ENCODE data around the gene TCHP.

DNA sequence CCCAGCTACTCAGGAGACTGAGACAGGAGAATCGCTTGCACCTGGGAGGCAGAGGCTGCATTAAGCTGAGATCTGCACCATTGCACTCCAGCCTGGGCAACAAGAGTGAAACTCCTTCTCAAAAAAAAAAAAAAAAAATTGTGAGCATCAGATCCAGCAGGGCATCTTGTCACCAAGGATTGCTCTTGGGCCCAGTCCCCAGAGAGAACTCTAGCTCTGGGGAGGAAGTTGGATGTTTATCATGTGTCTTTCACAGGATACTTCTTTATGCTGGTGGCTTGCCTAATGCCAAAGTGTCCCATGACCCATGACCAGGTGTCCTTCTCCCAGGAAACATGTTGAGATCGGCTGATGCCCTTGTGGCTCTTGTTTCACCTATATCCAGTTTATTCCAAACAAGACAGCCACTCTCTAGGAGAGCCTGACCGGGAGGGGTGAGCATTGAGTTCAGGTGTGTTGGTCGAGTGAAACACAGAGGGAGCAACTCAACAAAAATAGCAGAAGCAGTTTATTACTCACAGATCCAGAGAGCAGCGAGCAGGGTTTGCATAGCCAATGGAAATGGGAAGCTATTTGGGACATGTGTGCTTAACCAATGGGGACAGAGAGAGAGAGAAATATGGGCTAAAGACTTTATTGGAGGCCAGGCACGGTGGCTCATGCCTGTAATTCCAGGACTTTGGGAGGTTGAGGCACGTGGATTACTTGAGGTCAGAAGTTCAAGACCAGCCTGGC, 6.6 kb upstream of the TCHP start:
- TF ChIP-seq, protein P1, sequence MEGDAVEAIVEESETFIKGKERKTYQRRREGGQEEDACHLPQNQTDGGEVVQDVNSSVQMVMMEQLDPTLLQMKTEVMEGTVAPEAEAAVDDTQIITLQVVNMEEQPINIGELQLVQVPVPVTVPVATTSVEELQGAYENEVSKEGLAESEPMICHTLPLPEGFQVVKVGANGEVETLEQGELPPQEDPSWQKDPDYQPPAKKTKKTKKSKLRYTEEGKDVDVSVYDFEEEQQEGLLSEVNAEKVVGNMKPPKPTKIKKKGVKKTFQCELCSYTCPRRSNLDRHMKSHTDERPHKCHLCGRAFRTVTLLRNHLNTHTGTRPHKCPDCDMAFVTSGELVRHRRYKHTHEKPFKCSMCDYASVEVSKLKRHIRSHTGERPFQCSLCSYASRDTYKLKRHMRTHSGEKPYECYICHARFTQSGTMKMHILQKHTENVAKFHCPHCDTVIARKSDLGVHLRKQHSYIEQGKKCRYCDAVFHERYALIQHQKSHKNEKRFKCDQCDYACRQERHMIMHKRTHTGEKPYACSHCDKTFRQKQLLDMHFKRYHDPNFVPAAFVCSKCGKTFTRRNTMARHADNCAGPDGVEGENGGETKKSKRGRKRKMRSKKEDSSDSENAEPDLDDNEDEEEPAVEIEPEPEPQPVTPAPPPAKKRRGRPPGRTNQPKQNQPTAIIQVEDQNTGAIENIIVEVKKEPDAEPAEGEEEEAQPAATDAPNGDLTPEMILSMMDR (IDR thresholded peaks at IDR 0.05; ENCODE audit: insufficient read depth, low read depth, low read length): no peak
- TF ChIP-seq EZH2 (IDR thresholded peaks at IDR 0.05; ENCODE audit: insufficient read depth, low read length): no peak

All from astrocyte (in vitro differentiated cells and primary cell).